ENCODE data around the gene RABGAP1L. TPM values are rescaled to one million over a fixed set of nuclear protein-coding genes. Genes with fewer than 3 reads are reported as not detected.
"Not testable (repeated sequence)": the region's sequence is repeated elsewhere in the genome, so short reads cannot be mapped to it uniquely, and the experiment has no call there.

The RABGAP1L gene
- total RNA-seq, 1 experiment from 2014 or later = 31.2 TPM

GRCh38 chr1:174710868-174711845, 551.8 kb downstream of the RABGAP1L start:
- in situ Hi-C loops (cut with HindIII; ENCODE audit: low pct_unique_long_range_greater_than_20kb, low sequenced_read_pairs) = no loop called here
- DNase-seq (ENCODE audit: low read depth, low spot score) = no peak

DNA sequence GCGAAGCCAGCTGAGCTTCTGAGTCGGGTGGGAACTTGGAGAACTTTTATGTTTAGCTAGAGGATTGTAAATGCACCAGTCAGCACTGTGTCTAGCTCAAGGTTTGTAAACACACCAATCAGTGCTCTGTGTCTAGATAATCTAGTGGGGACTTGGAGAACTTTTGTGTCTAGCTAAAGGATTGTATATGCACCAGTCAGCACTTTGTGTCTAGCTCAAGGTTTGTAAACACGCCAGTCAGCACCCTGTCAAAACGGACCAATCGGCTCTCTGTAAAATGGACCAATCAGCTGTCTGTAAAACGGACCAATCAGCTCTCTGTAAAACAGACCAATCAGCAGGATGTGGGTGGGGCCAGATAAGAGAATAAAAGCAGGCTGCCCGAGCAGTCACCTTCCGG, 552.5 kb downstream of the RABGAP1L start:
- DNase-seq (ENCODE audit: low read depth, low spot score); in situ Hi-C loops (cut with HindIII; ENCODE audit: low pct_unique_long_range_greater_than_20kb, low sequenced_read_pairs): not testable (repeated sequence)

DNA sequence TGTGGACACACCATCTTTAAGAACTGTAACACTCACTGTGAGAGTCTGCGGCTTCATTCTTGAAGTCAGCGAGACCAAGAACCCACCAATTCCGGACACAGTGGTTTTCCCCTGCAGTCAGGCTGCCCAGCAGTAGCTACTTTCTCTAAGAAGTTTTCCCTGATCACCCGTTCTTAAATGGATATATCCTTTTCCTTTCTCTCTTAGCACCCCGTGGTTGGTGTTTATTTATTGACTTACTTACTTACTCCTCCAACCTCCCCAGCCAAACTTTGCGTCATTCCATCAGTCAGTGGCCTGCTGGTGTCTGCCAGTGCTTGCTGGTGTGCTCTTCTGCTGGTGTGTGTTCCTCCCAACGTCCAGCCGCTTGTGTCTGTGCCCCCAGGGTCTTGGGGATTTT, 553.2 kb downstream of the RABGAP1L start:
- in situ Hi-C loops (cut with HindIII; ENCODE audit: low pct_unique_long_range_greater_than_20kb, low sequenced_read_pairs) = no loop called here
- no peak for DNase-seq (ENCODE audit: low read depth, low spot score)

DNA sequence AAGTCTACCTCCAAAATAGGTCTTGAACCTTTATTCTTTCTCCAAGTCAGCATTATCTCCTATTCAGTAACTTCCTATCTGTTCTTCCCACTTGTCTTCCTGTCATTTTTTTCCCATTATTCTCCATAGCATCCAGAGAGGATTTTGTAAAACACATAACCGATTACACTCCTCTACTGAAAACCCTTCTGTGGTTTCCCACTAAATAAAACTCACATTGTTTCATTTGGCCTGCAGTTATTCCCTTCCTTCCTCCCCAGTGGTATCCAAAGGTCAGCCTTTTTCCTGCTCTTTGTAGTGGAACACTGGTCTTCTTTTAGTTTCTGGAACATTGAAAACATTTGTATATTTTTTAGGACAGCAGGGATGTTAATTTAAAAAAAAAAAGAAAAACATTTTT, 554.5 kb downstream of the RABGAP1L start:
- in situ Hi-C loops (cut with HindIII; ENCODE audit: low pct_unique_long_range_greater_than_20kb, low sequenced_read_pairs) = no loop called here
- peak; percentile 99 for DNase-seq (ENCODE audit: low read depth, low spot score)

GRCh38 chr1:174719194-174719593, 559.9 kb downstream of the RABGAP1L start:
- DNase-seq (ENCODE audit: low read depth, low spot score) = no peak
- in situ Hi-C loops (cut with HindIII; ENCODE audit: low pct_unique_long_range_greater_than_20kb, low sequenced_read_pairs) = no loop called here

DNA sequence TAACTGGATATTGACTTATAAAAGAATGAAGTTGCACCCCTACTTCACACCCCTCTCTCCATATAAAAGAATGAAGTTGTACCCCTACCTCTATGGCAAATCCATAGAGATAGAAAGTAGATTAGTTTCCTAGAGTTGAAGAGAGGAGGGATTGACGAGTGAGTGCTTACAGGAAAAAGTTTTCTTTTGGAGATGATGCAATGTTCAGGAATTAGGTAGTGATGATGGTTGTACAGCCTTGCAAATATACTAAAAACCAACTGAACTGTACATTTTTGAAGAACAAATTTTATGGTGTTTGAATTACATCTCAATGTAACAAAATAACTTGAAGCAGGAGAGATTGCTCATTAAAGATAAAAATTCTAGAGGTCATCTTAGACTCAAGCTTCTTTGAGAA, 561.3 kb downstream of the RABGAP1L start:
- in situ Hi-C loops (cut with HindIII; ENCODE audit: low pct_unique_long_range_greater_than_20kb, low sequenced_read_pairs) = no loop called here
- no peak for DNase-seq (ENCODE audit: low read depth, low spot score)

GRCh38 chr1:174721246-174721645, 561.9 kb downstream of the RABGAP1L start:
- in situ Hi-C loops (cut with HindIII; ENCODE audit: low pct_unique_long_range_greater_than_20kb, low sequenced_read_pairs) = no loop called here

GRCh38 chr1:174723816-174724215, 564.5 kb downstream of the RABGAP1L start:
- DNase-seq (ENCODE audit: low read depth, low spot score) = no peak
- in situ Hi-C loops (cut with HindIII; ENCODE audit: low pct_unique_long_range_greater_than_20kb, low sequenced_read_pairs) = no loop called here

More at GRCh38 chr1:174721246-174721645, 561.9 kb downstream of the RABGAP1L start:
- DNase-seq (ENCODE audit: low read depth, low spot score) = no peak

DNA sequence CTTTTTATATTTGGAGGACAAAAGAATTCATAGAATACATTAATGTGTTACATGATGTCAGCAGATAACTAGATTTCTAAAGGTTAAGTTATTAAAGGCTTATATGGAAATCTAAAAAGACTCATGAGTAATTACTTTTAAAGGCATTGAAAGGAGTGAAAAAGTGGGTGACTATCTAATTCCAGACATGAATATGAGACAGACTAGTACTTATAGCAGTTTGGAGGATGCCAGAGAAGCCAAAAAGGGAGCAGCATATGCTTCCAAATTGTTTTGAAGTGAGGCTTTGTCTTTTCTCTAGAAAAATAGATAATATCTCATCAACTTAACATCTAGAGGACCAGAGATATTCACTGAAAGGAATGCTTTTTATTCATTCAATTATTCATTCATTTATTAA, 564.9 kb downstream of the RABGAP1L start:
- in situ Hi-C loops (cut with HindIII; ENCODE audit: low pct_unique_long_range_greater_than_20kb, low sequenced_read_pairs) = no loop called here
- no peak for DNase-seq (ENCODE audit: low read depth, low spot score)

DNA sequence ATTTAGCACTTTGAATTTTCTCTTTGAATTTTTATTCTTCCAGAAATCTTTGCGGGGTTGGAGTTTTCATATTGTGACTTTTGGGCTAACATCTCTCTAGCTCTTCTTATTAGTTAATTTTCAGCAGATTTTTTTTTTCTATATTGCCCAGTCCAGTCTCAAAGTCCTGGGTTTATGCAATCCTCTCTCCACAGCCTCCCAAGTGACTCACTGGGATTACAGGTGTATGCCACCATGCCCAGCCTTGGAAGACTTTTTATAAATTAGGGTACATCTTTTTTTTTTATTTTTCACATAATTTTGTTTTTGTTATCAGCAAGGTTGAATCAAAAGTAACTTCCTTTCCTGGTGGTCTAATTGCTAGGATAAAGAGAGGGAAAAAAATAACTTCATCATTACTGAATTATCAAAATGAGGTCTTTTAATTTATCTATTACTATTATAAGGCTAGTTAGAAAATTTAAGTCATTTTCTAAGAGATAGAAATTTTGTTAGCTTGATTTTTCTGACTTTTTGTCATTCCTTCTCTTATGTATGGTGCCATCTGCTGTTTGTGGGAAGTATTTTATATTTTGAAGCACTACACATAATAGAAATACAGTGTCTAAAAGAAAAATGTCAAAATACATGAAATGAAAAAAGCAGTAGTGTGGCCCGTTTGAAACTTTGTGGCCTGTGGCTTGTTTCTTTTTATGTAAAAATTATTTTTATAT, 567.0 kb downstream of the RABGAP1L start:
- DNase-seq (ENCODE audit: low read depth, low spot score) = peak; percentile 68
- in situ Hi-C loops (cut with HindIII; ENCODE audit: low pct_unique_long_range_greater_than_20kb, low sequenced_read_pairs) = loop anchor here (25.0 kb wide), 1 partner anchor 464 kb away; no protein-coding TSS in a partner anchor

DNA sequence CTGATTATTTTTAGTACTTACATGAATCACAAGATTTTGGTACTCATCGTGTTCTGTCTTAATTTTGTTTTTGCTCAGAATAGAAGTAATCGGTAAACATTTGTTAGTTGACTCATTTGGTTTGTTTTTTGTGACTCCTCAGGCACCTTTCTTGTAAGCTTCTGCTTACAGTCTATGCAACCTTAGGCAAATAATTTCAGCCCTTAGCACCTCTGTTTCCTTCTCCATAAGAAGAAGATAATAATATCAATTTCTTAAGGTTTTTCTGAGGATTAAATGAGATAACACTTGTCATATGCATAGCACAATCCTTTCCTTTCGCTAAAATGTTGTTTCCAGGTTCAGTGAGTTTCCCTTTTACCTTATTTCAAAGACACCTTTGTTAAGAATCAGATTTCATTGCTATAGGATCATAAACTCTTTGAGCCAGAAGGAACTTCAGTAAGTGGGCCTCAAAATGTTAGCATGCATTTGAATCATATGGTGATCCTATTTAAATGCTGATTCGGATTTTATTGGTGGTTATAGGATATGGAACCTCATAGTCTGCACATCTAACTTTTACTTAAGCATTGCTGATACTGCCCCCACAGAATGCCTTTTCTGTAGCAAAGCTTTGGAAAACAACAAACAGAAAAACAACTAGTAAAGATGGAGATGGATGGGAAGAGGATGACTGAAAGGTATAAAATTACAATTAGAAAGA, 567.7 kb downstream of the RABGAP1L start:
- no peak for DNase-seq (ENCODE audit: low read depth, low spot score)
- in situ Hi-C loops (cut with HindIII; ENCODE audit: low pct_unique_long_range_greater_than_20kb, low sequenced_read_pairs) = loop anchor here (25.0 kb wide), 1 partner anchor 465 kb away; no protein-coding TSS in a partner anchor

DNA sequence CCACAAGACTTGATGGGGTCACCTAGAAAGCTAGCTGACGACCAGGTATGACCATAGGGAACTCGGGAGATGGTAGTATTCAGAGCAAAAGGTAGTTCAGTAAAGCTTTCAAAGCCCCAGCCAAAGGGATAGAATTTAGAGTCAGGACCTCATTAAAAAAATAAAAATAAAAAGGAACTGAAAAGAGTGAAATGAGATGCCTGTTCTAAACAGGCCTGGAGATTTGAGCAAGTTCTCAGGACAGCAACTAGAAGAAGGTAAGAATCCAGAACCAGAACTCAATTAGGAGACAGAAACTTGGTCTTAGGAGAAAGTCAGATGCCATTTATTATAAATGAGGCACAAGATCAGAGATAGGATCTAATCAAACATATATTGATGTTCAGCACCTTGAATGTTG, 575.0 kb downstream of the RABGAP1L start:
- in situ Hi-C loops (cut with HindIII; ENCODE audit: low pct_unique_long_range_greater_than_20kb, low sequenced_read_pairs) = loop anchor here (25.0 kb wide), 1 partner anchor 472 kb away; no protein-coding TSS in a partner anchor
- DNase-seq (ENCODE audit: low read depth, low spot score) = no peak

DNA sequence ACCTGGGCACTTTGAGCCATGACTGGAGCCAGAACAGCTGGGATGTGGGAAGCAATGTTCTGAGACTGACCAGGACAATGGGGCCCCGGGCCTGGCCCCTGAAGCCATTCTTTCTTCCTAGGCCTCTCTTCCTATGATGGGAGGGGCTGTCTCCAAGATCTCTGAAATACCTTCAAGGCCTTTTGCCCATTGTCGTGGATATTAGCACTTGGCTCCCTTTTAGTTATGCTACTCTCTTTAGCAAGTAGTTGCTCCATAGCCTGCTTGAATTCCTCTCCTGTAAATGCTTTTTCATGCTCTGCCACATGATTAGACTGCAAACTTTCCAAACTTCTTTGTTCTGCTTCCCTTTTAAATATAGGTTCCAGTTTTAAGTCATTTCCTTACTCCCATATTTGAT, 577.5 kb downstream of the RABGAP1L start:
- in situ Hi-C loops (cut with HindIII; ENCODE audit: low pct_unique_long_range_greater_than_20kb, low sequenced_read_pairs) = loop anchor here (25.0 kb wide), 1 partner anchor 475 kb away; no protein-coding TSS in a partner anchor
- no peak for DNase-seq (ENCODE audit: low read depth, low spot score)

GRCh38 chr1:174740249-174740968, 581.1 kb downstream of the RABGAP1L start:
- DNase-seq (ENCODE audit: low read depth, low spot score) = peak; percentile 34
- in situ Hi-C loops (cut with HindIII; ENCODE audit: low pct_unique_long_range_greater_than_20kb, low sequenced_read_pairs) = loop anchor here (25.0 kb wide), 1 partner anchor 478 kb away; no protein-coding TSS in a partner anchor

GRCh38 chr1:174742805-174743653, 583.7 kb downstream of the RABGAP1L start:
- no peak for DNase-seq (ENCODE audit: low read depth, low spot score)
- in situ Hi-C loops (cut with HindIII; ENCODE audit: low pct_unique_long_range_greater_than_20kb, low sequenced_read_pairs) = loop anchor here (25.0 kb wide), 1 partner anchor 481 kb away; no protein-coding TSS in a partner anchor
